Testis (tissue), 3 donors: Measurements from ENCODE around the gene PLXNA1. TPM values are rescaled to one million over a fixed set of nuclear protein-coding genes. Genes with fewer than 3 reads are reported as not detected.

Source experiments
- DNase-seq: peaks from one replicate; pipeline ENCODE4 v3.0.0-alpha.2; 2019
- H3K27ac ChIP-seq, 2 donors: fragments of 200-600 bp; sonication (generic); one replicate each; pipeline ENCODE4 v1.5.1; 2019
- H3K27me3 ChIP-seq: fragments of 200-600 bp; sonication (generic); one replicate; pipeline ENCODE4 v1.5.1; 2019
- H3K36me3 ChIP-seq: fragments of 200-600 bp; sonication (generic); one replicate; pipeline ENCODE4 v1.5.1; 2017; ENCODE audit warnings: low read depth; ENCODE audit errors: missing control alignments
- H3K4me1 ChIP-seq: fragments of 200-600 bp; sonication (generic); one replicate; pipeline ENCODE4 v1.5.1; 2019
- H3K4me3 ChIP-seq, 2 donors: fragments of 200-600 bp; sonication (generic); one replicate each; pipeline ENCODE4 v1.5.1; 2017 to 2019
- H3K9me3 ChIP-seq: fragments of 200-600 bp; sonication (generic); one replicate; pipeline ENCODE4 v1.5.1; 2017
- CTCF ChIP-seq, 3 experiments: fragments of 450-650 bp in 2 of 3; fragments of 200-600 bp in 1 of 3; sonication (generic) in 1 of 3; IDR thresholded peaks; one replicate each; pipeline ENCODE4 v1.5.1; 2016 to 2019; ENCODE audit warnings: antibody characterized with exemption in 3 of 3, mild to moderate bottlenecking in 2 of 3, moderate library complexity in 1 of 3
- POLR2A ChIP-seq: fragments of 450-650 bp; IDR thresholded peaks from one replicate; pipeline ENCODE4 v1.6.1; 2017; ENCODE audit warnings: antibody characterized with exemption, mild to moderate bottlenecking, moderate library complexity
- WGBS, 2 donors: methylation state at CpG; one replicate each; pipeline ENCODE4 v1.1.5; 2018; 5-methylcytosine and 5-hydroxymethylcytosine counted together
- intact Hi-C: fragments of 100-400 bp; cut with DNase I; formaldehyde crosslinking; loops from one replicate; pipeline ENCODE4 v1.15.1; 2023; ENCODE audit warnings: low total_unique reads
- polyA plus RNA-seq: library from polyadenylated mRNA; stranded (reverse); fragments of 350-450 nt; fragmentation: Illumina TruSeq; extraction: RNeasy Lipid Tissue Mini Kit (QIAGEN cat#74804); gene quantifications from one replicate; pipeline ENCODE4 v1.2.3, GENCODE V29; 2014; ENCODE audit warnings: low read depth, low replicate concordance; ENCODE audit not compliant: insufficient read depth
- total RNA-seq, 2 donors: library from RNA; depleted of rRNA; stranded (reverse); fragments of >200 nt; gene quantifications; one replicate each; pipeline ENCODE4 v1.2.3, GENCODE V29; 2016

The PLXNA1 gene
- total and polyA plus RNA-seq, 3 donors from 2014 or later = 29.3 to 79.7 (median 65.8) TPM

DNA sequence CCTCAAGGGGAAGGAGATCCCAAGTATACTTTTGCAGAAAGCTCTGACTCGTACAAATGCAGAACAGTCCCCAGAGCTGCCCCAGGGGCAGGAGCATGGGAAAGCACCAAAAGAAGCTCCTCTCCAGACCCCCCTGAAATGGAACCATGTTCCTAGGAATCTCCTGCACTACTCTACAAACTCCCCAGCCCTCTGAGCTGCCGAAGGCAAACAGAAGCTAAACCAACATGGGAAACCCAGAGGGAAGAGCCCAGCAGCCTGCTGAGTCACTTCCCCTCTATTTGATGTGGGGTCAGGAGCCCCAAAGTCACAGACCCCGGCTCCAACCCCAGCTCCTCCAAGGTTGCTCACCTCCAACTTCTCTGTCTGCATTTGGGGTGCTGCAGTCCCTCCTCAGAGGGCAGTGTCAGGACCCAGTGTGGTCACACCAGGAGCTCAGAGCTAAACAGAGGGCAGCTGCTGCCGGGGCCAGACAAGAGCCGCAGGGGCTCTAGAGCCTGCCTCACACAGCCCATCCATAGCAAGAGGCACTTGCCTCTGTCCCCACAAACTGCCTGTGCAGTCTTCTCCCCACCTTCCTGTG, 3.8 kb upstream of the PLXNA1 start:
- Histone ChIP-seq H3K4me3 (no peak overlapping the region), H3K27me3 (no peaks in the 10 kb centered on the region), H3K4me1 (peaks cover 6% of the 10 kb centered on the region), H3K27ac (no peak overlapping the region), H3K9me3 (no peaks in the 10 kb centered on the region), H3K36me3 (no peaks in the 10 kb centered on the region)
- intact Hi-C loops = no loop called here
- DNase-seq = no peak
- no peak for TF ChIP-seq POLR2A
- WGBS, 2 donors = 66 to 67% methylated on average over 5 of the region's 5 CpGs

GRCh38 chr3:126980266-126980811, 2.6 kb upstream of the PLXNA1 start:
- DNase-seq = no peak
- Histone ChIP-seq H3K4me3 (no peak overlapping the region), H3K4me1 (peaks cover 18% of the 10 kb centered on the region), H3K36me3 (no peaks in the 10 kb centered on the region), H3K27me3 (no peaks in the 10 kb centered on the region), H3K9me3 (no peaks in the 10 kb centered on the region), H3K27ac (no peak overlapping the region)
- no peak for TF ChIP-seq CTCF (IDR thresholded peaks at IDR 0.05)
- no peak for TF ChIP-seq POLR2A
- WGBS, 2 donors = 90 to 93% methylated on average over 15 of the region's 15 CpGs
- intact Hi-C loops = loop anchor here (5.0 to 10.0 kb wide), 2 partner anchors 228 to 306 kb away; no protein-coding TSS in a partner anchor

GRCh38 chr3:126982126-126982470, 817 bp upstream of the PLXNA1 start:
- TF ChIP-seq POLR2A (no peak), CTCF (IDR thresholded peaks at IDR 0.05) (no peak)
- peak overlapping the region in 1 of 2 donors; percentile 66 for H3K27ac ChIP-seq

DNA sequence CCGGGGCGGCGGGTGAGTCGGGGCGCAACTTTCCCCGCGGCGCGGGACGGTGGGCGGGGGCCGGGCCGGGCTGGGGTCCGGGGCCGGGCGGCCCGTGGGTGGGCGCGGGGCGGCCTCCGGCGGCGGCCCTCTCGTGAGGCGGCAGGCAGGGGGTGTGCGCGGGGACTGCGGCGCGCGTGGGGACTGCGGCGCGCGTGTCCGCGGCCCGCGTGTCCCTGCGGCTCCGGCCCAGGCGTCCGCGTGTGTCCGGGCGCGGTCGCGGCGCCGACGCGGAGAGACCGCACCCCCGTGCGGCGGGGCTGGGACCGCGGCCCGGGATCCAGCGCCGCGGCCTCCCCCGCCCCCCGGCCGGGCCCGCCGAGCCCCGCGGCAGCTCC, 349 bp downstream of the PLXNA1 start:
- no peak for TF ChIP-seq POLR2A
- TF ChIP-seq CTCF (IDR thresholded peaks at IDR 0.05) = peak in 1 of 3 experiments; percentile 34
- H3K4me1 ChIP-seq = peaks cover 20% of the 10 kb centered on the region
- H3K36me3 ChIP-seq = no peaks in the 10 kb centered on the region
- no peak overlapping the region for H3K27ac ChIP-seq
- no peaks in the 10 kb centered on the region for H3K9me3 ChIP-seq
- H3K27me3 ChIP-seq = no peaks in the 10 kb centered on the region
- intact Hi-C loops = loop anchor here (5.0 to 10.0 kb wide), 2 partner anchors 231 to 308 kb away; no protein-coding TSS in a partner anchor
- WGBS, 2 donors = 2% methylated on average over 39 of the region's 70 CpGs; no CpG with 5 or more reads in 1 of the 2 donors
- DNase-seq = no peak
- H3K4me3 ChIP-seq = peak overlapping the region; percentile 77 to 79

More at GRCh38 chr3:126982126-126982470, 817 bp upstream of the PLXNA1 start:
- WGBS, 2 donors = 0 to 9% methylated on average over 3 to 11 of the region's 12 CpGs
- intact Hi-C loops = loop anchor here (5.0 to 10.0 kb wide), 2 partner anchors 230 to 307 kb away; no protein-coding TSS in a partner anchor
- peaks cover 20% of the 10 kb centered on the region for H3K4me1 ChIP-seq
- no peaks in the 10 kb centered on the region for H3K36me3 ChIP-seq
- peak overlapping the region; percentile 53 to 75 for H3K4me3 ChIP-seq
- no peaks in the 10 kb centered on the region for H3K9me3 ChIP-seq
- no peak for DNase-seq
- no peaks in the 10 kb centered on the region for H3K27me3 ChIP-seq

DNA sequence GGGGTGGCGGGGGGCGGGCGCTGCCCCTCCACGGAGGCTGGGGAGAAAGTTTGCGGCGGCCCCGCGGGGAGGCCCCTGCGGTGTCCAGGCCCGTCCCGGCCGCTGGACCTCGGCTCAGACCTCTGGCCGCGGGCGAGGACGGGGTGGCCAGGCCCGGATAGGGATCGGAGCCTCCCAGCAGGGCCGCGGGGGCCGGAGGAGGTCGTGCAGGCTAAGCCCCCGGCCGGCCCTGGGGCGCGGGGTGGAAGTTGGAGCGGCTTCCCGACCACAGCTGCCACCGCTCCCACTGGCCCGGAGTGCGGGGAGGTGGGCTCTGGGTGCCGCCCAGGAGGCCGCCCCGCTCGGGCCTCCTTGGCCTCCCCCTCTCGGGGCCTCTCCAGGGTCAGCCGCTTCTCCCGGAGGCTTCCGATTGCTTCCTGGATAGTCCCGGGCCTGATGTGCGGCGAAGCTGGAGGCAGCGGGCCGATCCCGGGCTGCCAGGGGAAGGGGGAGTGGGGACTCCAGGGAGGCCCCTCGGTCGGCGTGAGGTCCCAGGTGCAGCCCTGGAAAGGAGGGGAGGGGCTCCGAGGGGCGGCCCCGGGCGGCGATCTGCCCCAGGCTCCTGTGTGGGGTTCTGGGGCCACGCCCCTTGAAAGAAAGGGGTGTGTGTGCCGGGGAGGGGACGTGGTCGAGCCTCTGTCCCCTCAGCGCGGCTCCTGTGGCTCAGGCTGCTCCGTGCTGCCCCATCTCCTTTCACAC, 907 bp downstream of the PLXNA1 start:
- intact Hi-C loops = loop anchor here (5.0 to 10.0 kb wide), 2 partner anchors 232 to 309 kb away; no protein-coding TSS in a partner anchor
- no peak for TF ChIP-seq CTCF (IDR thresholded peaks at IDR 0.05)
- TF ChIP-seq POLR2A = no peak
- no peaks in the 10 kb centered on the region for H3K9me3 ChIP-seq
- H3K4me1 ChIP-seq = peaks cover 20% of the 10 kb centered on the region
- peak overlapping the region; percentile 24 to 39 for H3K27ac ChIP-seq
- H3K36me3 ChIP-seq = no peaks in the 10 kb centered on the region
- H3K27me3 ChIP-seq = no peaks in the 10 kb centered on the region
- DNase-seq = no peak
- peak overlapping the region; percentile 77 to 79 for H3K4me3 ChIP-seq
- WGBS, 2 donors = 0 to 1% methylated on average over 8 to 28 of the region's 61 CpGs
